SK-N-SH treated with all-trans-retinoic acid at 6 μM for 48 hours (cell line): Measurements from ENCODE around the gene DOCK9.

Experiments
- ATAC-seq: fragments of 200-7000 bp; cut with Tn5 transposase; 3 replicates; pipeline ENCODE4 v1.9.1; 2020; ENCODE audit warnings: mild to moderate bottlenecking, moderate library complexity
- ARNTL ChIP-seq: fragments of 450-650 bp; formaldehyde crosslinking; IDR thresholded peaks from 2 replicates; pipeline ENCODE4 v1.5.0; 2020; ENCODE audit warnings: low read depth, mild to moderate bottlenecking, moderate library complexity, borderline replicate concordance
- CREB5 ChIP-seq: fragments of 250-450 bp; sonication (Bioruptor Pico); IDR thresholded peaks from 2 replicates; pipeline ENCODE4 v1.5.1; 2020; ENCODE audit warnings: low read depth, mild to moderate bottlenecking, moderate library complexity
- CSDC2 ChIP-seq: fragments of 250-450 bp; sonication (Bioruptor Pico); IDR thresholded peaks from 2 replicates; pipeline ENCODE4 v1.5.0; 2020; ENCODE audit warnings: mild to moderate bottlenecking, moderate library complexity
- CSRNP3 ChIP-seq: fragments of 250-450 bp; sonication (Bioruptor Pico); IDR thresholded peaks from 2 replicates; pipeline ENCODE4 v1.5.1; 2021; ENCODE audit warnings: mild to moderate bottlenecking, moderate library complexity
- ESRRG ChIP-seq: fragments of 250-450 bp; sonication (Bioruptor Pico); IDR thresholded peaks from 2 replicates; pipeline ENCODE4 v1.6.1; 2021; ENCODE audit warnings: mild to moderate bottlenecking
- GLIS3 ChIP-seq: fragments of 250-450 bp; sonication (Bioruptor Pico); IDR thresholded peaks from 2 replicates; pipeline ENCODE4 v1.5.0; 2020; ENCODE audit warnings: mild to moderate bottlenecking, moderate library complexity
- ISL1 ChIP-seq: fragments of 250-450 bp; sonication (Bioruptor Pico); IDR thresholded peaks from 2 replicates; pipeline ENCODE4 v2.1.2; 2022; ENCODE audit warnings: mild to moderate bottlenecking, moderate library complexity
- OSR1 ChIP-seq: fragments of 250-450 bp; sonication (Bioruptor Pico); IDR thresholded peaks from 2 replicates; pipeline ENCODE4 v1.8.0; 2022; ENCODE audit warnings: moderate library complexity, mild to moderate bottlenecking, inconsistent platforms
- PATZ1 ChIP-seq: fragments of 250-450 bp; sonication (Bioruptor Pico); IDR thresholded peaks from 2 replicates; pipeline ENCODE4 v1.8.0; 2020; ENCODE audit warnings: mild to moderate bottlenecking, moderate library complexity, borderline replicate concordance
- POU6F1 ChIP-seq: fragments of 250-450 bp; sonication (Bioruptor Pico); IDR thresholded peaks from 2 replicates; pipeline ENCODE4 v1.8.0; 2021; ENCODE audit warnings: low read depth, mild to moderate bottlenecking, moderate library complexity, borderline replicate concordance
- PPARA ChIP-seq: fragments of 250-450 bp; sonication (Bioruptor Pico); IDR thresholded peaks from 2 replicates; pipeline ENCODE4 v1.5.0; 2020; ENCODE audit warnings: mild to moderate bottlenecking, borderline replicate concordance
- RARB ChIP-seq: fragments of 250-450 bp; sonication (Bioruptor Pico); IDR thresholded peaks from 2 replicates; pipeline ENCODE4 v1.8.0; 2021; ENCODE audit warnings: mild to moderate bottlenecking, moderate library complexity
- SNAI2 ChIP-seq: fragments of 250-450 bp; sonication (Bioruptor Pico); IDR thresholded peaks from 2 replicates; pipeline ENCODE4 v1.5.0; 2020; ENCODE audit warnings: mild to moderate bottlenecking, moderate library complexity
- TCF4 ChIP-seq: fragments of 250-450 bp; sonication (Bioruptor Pico); IDR thresholded peaks from 2 replicates; pipeline ENCODE4 v1.8.0; 2021; ENCODE audit warnings: mild to moderate bottlenecking, moderate library complexity, borderline replicate concordance
- TOX ChIP-seq: fragments of 250-450 bp; sonication (Bioruptor Pico); IDR thresholded peaks from 2 replicates; pipeline ENCODE4 v1.8.0; 2021; ENCODE audit warnings: mild to moderate bottlenecking, moderate library complexity, borderline replicate concordance
- TSHZ2 ChIP-seq: fragments of 250-450 bp; sonication (Bioruptor Pico); IDR thresholded peaks from 2 replicates; pipeline ENCODE4 v1.5.0; 2020; ENCODE audit warnings: mild to moderate bottlenecking, moderate library complexity
- ZC3H10 ChIP-seq: fragments of 250-450 bp; sonication (Bioruptor Pico); IDR thresholded peaks from 2 replicates; pipeline ENCODE4 v1.5.1; 2021; ENCODE audit warnings: mild to moderate bottlenecking, moderate library complexity
- ZFP3 ChIP-seq: fragments of 250-450 bp; sonication (Bioruptor Pico); IDR thresholded peaks from 2 replicates; pipeline ENCODE4 v1.5.0; 2020; ENCODE audit warnings: mild to moderate bottlenecking, moderate library complexity
- ZFP30 ChIP-seq: fragments of 450-650 bp; formaldehyde crosslinking; IDR thresholded peaks from 2 replicates; pipeline ENCODE4 v1.5.0; 2022; ENCODE audit warnings: mild to moderate bottlenecking, moderate library complexity
- ZNF565 ChIP-seq: fragments of 450-650 bp; formaldehyde crosslinking; conservative IDR thresholded peaks from 2 replicates; pipeline ENCODE4 v1.5.0; 2020; ENCODE audit warnings: low read depth, mild to moderate bottlenecking, moderate library complexity
- ZNF70 ChIP-seq: fragments of 450-650 bp; formaldehyde crosslinking; IDR thresholded peaks from 2 replicates; pipeline ENCODE4 v1.5.0; 2020; ENCODE audit warnings: mild to moderate bottlenecking, moderate library complexity
- ZNF8 ChIP-seq: fragments of 450-650 bp; formaldehyde crosslinking; IDR thresholded peaks from 2 replicates; pipeline ENCODE4 v1.5.0; 2020; ENCODE audit warnings: mild to moderate bottlenecking, moderate library complexity

Gene DOCK9

GRCh38 chr13:98919566-98919965 is 58.3 kb downstream of the DOCK9 start:
- TF ChIP-seq PATZ1 (CRISPR knock-in tag) (no peak), OSR1 (CRISPR knock-in tag) (no peak), ZFP3 (no peak), ZFP30 (CRISPR knock-in tag) (no peak), CREB5 (no peak), SNAI2 (CRISPR knock-in tag) (no peak), GLIS3 (CRISPR knock-in tag) (no peak), TSHZ2 (no peak), ZNF565 (CRISPR knock-in tag) (no peak), TOX (CRISPR knock-in tag) (no peak), ZNF8 (CRISPR knock-in tag) (no peak), ZNF70 (no peak), ARNTL (CRISPR knock-in tag) (no peak), TCF4 (CRISPR knock-in tag) (no peak), ESRRG (no peak), CSRNP3 (CRISPR knock-in tag) (no peak)
- TF ChIP-seq, all 23 proteins: peak for 0
- no peak for ATAC-seq

GRCh38 chr13:98918771-98919170 is 59.1 kb downstream of the DOCK9 start:
- TF ChIP-seq ZC3H10 (CRISPR knock-in tag) = no peak
- no peak for TF ChIP-seq ZFP3
- no peak for TF ChIP-seq ISL1 (CRISPR knock-in tag)
- TF ChIP-seq CREB5 = no peak
- no peak for ATAC-seq

- TF ChIP-seq TCF4 (CRISPR knock-in tag) = no peak
- no peak for TF ChIP-seq ZNF565 (CRISPR knock-in tag)
- TF ChIP-seq OSR1 (CRISPR knock-in tag) = no peak
- TF ChIP-seq POU6F1 = no peak
- no peak for TF ChIP-seq GLIS3 (CRISPR knock-in tag)
- TF ChIP-seq CSRNP3 (CRISPR knock-in tag) = no peak
- no peak for TF ChIP-seq PATZ1 (CRISPR knock-in tag)
- TF ChIP-seq CSDC2 (CRISPR knock-in tag) = no peak
- no peak for TF ChIP-seq ISL1 (CRISPR knock-in tag)
- TF ChIP-seq ARNTL (CRISPR knock-in tag) = no peak
- no peak for TF ChIP-seq RARB (CRISPR knock-in tag)
- no peak for TF ChIP-seq SNAI2 (CRISPR knock-in tag)
- no peak for TF ChIP-seq PPARA (CRISPR knock-in tag)
- TF ChIP-seq ZNF8 (CRISPR knock-in tag) = no peak
- TF ChIP-seq, all 23 proteins: peak for 0
- ATAC-seq = no peak
These were observed 60.7 kb downstream of the DOCK9 start for GRCh38 chr13:98917116-98917515.
